ENCODE measurements around the gene STRN4.
"Not testable (repeated sequence)": the region's sequence is repeated elsewhere in the genome, so short reads cannot be mapped to it uniquely, and the experiment has no call there.

STRN4 gene

GRCh38 chr19:46772170-46773017 lies 26.1 kb upstream of the STRN4 start:
- no peak for DNase-seq

- DNase-seq, result not testable (repeated sequence)
Measured at GRCh38 chr19:46768746-46769145, 22.5 kb upstream of the STRN4 start.

GRCh38 chr19:46766569-46767317 lies 20.5 kb upstream of the STRN4 start:
- peak; percentile 63 for DNase-seq

- no peak for DNase-seq
Measured at GRCh38 chr19:46764817-46765291, 18.6 kb upstream of the STRN4 start.

DNA sequence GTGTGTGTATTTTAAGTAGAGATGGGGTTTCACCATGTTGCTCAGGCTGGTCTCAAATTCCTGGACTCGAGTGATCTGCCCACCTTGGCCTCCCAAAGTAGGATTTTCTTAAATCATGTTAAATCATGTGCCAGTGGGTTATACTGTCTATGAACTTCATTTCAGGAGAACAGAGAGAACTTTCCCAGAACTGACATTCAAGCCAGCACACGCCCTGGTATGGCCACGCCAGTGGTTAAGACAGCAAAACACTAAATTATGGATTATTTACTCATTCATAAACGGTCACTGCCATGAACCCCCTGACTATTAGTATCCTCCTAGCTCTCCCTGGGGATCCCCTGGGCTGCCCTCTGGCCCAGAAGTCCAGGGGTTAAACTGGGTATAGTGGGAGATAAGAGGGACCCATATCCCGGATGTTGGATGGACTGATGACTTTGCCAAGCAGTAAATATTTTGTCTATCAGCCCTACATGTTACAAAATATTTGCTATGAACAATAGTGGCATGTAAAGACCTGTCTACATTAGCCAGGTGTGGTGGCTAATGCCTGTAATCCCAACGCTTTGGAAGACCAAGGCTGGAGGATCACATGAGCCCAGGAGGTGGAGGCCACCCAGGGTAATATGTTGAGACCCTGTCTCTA lies 16.1 kb upstream of the STRN4 start:
- no peak for DNase-seq

DNA sequence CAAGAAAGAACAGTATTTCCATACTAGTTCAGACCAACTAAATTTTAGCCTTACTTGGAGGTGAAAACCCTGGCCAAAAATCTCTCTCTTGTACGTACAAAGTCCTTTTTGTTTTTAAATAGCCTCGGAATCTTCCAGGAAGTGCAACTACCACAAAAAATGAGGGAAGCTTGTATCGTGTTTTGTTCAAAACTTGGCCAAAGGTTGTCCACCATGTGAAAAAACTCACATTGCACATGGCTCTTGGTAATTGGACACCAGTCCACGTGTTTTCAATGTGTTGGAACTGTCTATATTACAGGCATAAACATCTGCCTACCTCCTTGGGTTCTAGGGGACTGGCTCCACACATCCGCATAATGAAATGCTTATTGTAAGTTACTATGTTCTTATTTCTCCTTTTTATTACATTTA lies 15.2 kb upstream of the STRN4 start:
- DNase-seq, result no peak

- DNase-seq, result not testable (repeated sequence)
Measured at GRCh38 chr19:46760897-46761296, 14.6 kb upstream of the STRN4 start.

- no peak for DNase-seq
Measured at GRCh38 chr19:46760363-46760762, 14.1 kb upstream of the STRN4 start.

DNA sequence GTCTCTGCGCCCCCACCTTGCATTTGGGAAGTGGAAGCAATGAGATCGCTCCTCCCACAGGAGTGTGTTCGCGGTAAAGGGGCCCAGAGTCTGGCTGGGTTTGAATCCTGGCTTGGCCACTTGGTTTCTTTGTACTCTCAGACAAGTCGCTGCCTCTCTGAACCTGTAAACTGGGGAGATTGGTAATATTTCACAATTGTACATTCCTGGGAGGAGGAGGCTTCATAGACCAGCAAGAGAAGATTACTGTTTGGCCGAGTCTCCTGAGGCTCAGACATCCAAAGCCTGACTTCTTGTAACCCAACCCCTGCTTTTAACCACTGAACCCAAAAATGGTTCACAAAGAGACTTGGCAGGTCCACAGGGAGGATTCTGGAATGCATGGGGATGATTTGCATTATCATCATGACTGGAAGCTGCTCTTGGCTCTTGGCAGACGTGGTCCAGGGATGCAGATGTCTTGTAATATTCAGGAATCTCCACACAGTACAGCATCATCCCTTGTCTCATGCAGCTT lies 13.6 kb upstream of the STRN4 start:
- no peak for DNase-seq

DNA sequence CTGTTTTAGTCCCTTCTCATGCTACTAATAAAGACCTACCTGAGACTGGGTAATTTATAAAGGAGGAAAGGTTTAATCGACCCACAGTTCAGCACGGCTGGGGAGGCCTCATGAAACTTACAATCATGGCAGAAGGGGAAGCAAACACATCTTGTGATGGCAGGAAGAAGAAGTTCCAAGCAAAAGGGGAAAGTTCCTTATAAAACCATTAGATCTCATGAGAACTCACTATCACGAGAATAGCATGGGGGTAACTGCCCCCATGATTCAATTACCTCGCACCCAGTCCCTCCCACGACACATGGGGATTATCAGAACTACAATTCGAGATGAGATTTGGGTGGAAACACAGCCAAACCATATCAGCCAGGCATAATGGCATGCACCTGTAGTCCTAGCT lies 13.0 kb upstream of the STRN4 start:
- no peak for DNase-seq

DNA sequence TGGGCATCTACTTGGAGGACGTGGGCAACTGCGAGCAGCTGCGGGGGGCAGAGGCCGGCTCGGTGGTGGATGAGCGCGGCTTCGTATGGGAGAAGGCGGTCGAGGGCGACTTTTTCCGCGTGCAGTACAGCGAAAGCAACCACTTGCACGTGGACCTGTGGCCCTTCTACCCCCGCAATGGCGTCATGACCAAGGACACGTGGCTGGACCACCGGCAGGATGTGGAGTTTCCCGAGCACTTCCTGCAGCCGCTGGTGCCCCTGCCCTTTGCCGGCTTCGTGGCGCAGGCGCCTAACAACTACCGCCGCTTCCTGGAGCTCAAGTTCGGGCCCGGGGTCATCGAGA lies 10.3 kb upstream of the STRN4 start:
- no peak for DNase-seq

GRCh38 chr19:46755853-46756543 lies 9.7 kb upstream of the STRN4 start:
- no peak for DNase-seq

DNA sequence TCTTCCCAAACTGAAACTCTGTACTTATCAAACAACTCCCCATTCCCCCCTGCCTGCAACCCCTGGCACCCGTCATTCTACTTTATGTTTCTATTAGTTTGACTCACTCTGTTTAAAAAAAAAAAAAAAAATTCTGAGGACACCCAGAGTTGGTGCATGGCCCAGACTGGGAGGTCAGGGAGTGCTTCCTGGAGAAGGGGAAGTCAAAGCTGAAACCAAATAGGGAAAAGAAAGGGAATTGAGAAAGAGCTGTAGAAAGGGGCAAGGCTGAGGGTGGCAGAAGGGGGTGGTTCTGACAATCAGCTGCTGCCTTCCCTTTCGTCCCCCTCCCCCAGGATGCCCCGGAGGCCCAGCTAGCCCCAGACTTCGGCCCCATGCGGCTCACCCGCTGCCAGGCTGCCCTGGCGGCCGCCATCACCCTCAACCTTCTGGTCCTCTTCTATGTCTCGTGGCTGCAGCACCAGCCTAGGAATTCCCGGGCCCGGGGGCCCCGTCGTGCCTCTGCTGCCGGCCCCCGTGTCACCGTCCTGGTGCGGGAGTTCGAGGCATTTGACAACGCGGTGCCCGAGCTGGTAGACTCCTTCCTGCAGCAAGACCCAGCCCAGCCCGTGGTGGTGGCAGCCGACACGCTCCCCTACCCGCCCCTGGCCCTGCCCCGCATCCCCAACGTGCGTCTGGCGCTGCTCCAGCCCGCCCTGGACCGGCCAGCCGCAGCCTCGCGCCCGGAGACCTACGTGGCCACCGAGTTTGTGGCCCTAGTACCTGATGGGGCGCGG lies 9.0 kb upstream of the STRN4 start:
- no peak for DNase-seq

DNA sequence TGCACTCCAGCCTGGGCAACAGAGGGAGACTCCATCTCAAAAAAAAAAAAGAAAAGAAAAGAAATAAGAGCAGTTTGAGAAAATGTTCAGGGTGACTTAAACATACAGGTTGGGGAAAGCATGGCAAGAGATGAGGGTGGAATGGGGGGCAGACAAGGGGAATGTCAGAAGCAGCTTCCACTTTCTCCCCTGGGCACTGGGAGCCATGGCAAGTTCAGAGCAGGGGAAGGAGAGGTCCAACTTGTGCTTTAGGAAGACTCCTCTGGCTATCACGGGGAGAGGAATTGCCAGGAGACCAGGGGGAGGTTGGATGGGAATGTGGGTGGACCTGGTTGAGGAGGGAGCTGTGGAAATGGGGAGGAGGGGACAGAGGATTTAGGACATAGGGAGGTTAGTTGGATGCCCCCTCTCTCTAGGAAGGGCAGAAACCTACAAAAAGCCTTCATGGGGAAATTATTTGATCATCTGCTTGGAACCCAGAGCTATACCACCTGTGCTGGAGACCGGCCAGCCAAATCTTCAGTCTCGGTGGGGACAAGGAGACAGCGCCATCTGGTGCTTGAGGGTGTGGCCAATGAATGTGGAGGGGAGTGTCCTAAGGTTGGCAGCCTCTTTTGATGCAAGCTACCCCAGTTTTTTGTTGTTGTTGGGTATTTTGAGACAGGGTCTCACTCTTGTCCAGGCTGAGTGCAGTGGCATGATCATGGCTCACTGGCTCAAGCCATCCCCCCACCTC lies 7.3 kb upstream of the STRN4 start:
- DNase-seq, result peak; percentile 70

DNA sequence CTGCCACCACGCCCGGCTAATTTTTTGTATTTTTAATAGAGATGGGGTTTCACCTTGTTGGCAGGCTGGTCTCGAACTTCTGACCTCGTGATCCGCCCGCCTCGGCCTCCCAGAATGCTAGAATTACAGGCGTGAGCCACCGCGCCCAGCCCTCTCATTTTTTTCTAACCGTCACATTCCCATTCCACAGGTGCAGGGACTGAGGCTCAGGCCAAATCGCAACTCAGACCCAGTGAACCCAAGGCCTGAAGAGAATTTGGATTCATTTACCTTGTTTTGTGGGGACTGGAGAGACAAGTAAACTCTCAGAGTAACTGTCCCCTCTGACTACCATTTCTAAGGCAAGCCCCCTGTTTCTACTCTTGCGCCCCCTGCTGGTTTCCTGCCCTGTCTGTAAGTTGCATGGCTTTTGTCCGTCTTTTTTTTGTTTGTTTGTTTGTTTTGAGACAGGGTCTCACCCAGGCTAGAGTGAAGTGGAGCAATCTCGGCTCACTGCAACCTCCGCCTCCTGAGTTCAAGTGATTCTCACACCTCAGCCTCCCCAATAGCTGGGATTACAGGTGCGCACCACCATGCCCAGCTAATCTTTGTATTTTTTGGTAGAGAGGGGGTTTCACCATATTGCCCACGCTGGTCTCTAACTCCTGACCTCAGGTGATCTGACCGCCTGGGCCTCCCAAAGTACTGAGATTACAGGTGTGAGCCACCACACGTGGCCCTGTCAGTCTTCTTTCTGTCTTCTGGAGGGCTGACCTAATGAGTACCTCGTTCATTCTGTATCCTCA lies 2.3 kb upstream of the STRN4 start:
- DNase-seq, result peak; percentile 81

DNA sequence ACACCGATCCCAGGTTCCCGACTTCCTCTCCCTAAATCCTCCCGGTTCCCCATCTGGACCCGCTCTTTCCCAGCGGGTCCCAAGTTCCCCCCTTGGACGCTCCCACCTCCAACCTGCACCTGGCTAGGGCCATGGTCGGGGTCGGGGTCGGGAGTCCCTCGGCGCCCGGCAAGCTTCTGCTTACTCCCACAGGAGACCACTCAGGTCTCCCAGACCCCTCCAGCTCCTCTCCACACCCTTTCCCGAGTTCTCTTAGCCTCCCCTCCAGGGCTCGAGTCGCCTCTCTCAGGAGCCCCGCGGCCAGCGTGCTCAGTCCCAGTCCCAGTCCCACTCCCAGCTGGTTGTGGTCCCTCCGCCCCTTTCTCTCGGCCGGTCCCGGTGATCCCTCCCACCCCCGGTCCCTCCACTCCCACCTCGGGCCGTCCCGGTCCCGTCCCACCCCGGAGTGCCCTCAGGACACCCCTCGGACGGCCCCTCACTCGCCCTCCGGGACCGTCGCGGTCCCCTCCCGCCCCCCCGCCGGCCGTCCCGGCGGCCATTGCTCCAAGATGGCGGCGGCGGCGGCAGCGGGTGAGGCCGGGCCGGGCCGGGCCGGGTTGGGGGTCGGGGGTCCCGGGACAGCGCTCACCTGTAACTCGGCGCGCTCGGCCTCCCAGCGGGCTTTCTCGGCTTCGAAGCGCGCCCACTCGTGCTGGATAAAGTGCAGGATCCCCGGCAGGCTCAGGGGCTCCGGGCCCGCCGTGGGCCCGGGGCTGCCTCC lies 549 bp downstream of the STRN4 start, which contains the start of gene FKRP:
Gene FKRP (plus strand): TSS at position 537 of the 760 bp plus-strand sequence. CDS start 9,394 bp downstream, outside the sequence.
- peak; percentile 47 for DNase-seq

DNA sequence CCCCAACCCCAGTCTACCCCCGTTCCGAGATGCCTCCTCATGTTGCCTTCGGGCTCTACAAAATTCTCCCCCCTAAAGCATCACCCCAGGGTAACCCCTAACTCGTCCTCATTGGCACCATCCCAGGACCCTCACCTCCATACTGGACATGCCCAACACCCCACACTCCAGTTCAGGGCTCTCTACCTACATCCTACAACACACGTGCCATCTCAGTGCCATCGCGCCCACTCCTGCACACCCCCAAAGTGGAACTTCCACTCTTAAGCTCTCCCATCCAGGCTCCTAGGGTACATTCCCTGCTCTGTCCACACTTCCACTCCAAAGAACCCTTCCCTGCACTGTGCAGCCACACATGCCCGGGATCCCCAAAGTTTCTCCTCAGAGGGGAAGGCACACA lies 1.2 kb downstream of the STRN4 start:
- DNase-seq, result no peak

- no peak for DNase-seq
Measured at GRCh38 chr19:46744005-46744691, 2.1 kb downstream of the STRN4 start.
